Ovary (tissue), 3 donors: ENCODE results near the gene TMEM212.

Experiments used
- CTCF ChIP-seq, 3 donors: fragments of 450-650 bp in 2 of 3; fragments of 200-600 bp in 1 of 3; IDR thresholded peaks; one replicate each; pipeline versions ENCODE4 v1.5.1 to v1.8.0; 2016 to 2022; ENCODE audit warnings: antibody characterized with exemption in 3 of 3, mild to moderate bottlenecking in 1 of 3
- POLR2A ChIP-seq: fragments of 450-650 bp; IDR thresholded peaks from one replicate; pipeline ENCODE4 v1.6.1; 2017; ENCODE audit warnings: antibody characterized with exemption, mild to moderate bottlenecking, moderate library complexity
- donor health status: DM: no; HTN: no; CAD: no.

- TF ChIP-seq CTCF (IDR thresholded peaks at IDR 0.05), result no peak
- no peak for TF ChIP-seq POLR2A
These were observed 46.4 kb upstream of the TMEM212 start for GRCh38 chr3:171796625-171797264.
